Measurements from ENCODE around the gene MRPS21. TPM values are rescaled to one million over a fixed set of nuclear protein-coding genes. Genes with fewer than 3 reads are reported as not detected.

Gene MRPS21
- total RNA-seq, 1 donor from 2014 or later: 65.6 TPM

DNA sequence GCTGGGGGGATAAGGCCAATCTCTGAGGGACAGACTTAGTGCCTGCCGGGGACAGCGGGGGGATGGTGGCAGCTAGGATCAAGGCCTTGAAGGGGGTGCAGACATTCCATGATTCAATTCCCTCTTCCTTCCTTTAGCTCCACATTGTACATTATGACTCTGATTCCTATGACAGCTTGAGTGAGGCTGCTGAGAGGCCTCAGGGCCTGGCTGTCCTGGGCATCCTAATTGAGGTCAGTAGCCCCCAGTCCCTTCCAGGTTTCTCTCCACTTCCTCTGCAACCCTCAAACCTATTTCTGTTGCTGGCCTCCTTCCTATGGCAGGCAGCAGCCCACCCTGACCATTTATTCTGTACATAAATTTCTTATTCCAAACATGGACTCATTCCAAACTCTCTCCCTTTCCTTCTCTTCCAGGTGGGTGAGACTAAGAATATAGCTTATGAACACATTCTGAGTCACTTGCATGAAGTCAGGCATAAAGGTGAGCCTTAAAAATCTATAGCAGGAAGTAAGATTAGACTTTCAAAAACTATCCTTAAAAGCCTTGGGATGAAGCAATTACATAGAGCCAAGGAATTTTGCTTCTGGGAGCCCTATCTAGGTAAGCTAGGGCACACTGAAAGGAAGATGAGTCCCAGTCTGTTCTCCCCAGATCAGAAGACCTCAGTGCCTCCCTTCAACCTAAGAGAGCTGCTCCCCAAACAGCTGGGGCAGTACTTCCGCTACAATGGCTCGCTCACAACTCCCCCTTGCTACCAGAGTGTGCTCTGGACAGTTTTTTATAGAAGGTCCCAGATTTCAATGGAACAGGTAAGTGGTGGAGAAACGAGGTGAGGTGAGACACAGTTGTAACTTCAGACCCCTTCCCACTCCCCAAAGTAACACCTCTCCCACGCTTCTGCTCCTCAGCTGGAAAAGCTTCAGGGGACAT lies 31.0 kb upstream of the MRPS21 start:
- Mint-ChIP-seq H3K9me3 (no peaks in the 10 kb centered on the region), H3K27me3 (ENCODE audit: low read depth) (no peaks in the 10 kb centered on the region), H3K4me1 (peaks cover 40% of the 10 kb centered on the region), H3K4me3 (no peak overlapping the region), H3K27ac (no peak overlapping the region), H3K36me3 (peaks cover 6% of the 10 kb centered on the region)
- TF ChIP-seq, protein P1, sequence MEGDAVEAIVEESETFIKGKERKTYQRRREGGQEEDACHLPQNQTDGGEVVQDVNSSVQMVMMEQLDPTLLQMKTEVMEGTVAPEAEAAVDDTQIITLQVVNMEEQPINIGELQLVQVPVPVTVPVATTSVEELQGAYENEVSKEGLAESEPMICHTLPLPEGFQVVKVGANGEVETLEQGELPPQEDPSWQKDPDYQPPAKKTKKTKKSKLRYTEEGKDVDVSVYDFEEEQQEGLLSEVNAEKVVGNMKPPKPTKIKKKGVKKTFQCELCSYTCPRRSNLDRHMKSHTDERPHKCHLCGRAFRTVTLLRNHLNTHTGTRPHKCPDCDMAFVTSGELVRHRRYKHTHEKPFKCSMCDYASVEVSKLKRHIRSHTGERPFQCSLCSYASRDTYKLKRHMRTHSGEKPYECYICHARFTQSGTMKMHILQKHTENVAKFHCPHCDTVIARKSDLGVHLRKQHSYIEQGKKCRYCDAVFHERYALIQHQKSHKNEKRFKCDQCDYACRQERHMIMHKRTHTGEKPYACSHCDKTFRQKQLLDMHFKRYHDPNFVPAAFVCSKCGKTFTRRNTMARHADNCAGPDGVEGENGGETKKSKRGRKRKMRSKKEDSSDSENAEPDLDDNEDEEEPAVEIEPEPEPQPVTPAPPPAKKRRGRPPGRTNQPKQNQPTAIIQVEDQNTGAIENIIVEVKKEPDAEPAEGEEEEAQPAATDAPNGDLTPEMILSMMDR (IDR thresholded peaks at IDR 0.05; ENCODE audit: unreplicated experiment): no peak
- no peak for DNase-seq (ENCODE audit: low spot score in 2 of 2, unreplicated experiment in 2 of 2)

DNA sequence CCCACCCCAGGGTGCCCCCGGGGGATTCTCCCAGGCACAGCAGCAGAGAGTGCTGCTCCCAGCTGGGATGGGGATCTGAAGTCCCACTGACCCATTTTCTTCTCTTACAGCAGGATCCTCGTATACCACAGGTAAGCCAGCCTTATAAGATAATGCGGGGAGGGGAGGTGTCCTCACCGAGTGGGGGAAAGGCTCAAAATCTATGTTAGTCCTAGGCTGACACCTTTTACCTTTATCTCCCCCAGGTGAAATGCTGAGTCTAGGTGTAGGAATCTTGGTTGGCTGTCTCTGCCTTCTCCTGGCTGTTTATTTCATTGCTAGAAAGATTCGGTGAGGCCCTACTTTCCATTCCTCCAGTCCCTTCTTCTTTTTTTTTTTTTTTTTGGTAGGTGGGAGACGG lies 30.1 kb upstream of the MRPS21 start:
- TF ChIP-seq, protein P1 (IDR thresholded peaks at IDR 0.05; ENCODE audit: unreplicated experiment): no peak
- Mint-ChIP-seq H3K36me3 (peaks cover 6% of the 10 kb centered on the region), H3K9me3 (no peaks in the 10 kb centered on the region), H3K27me3 (ENCODE audit: low read depth) (no peaks in the 10 kb centered on the region), H3K4me1 (peaks cover 38% of the 10 kb centered on the region), H3K27ac (no peak overlapping the region), H3K4me3 (no peak overlapping the region)
- DNase-seq (ENCODE audit: low spot score in 2 of 2, unreplicated experiment in 2 of 2): no peak

DNA sequence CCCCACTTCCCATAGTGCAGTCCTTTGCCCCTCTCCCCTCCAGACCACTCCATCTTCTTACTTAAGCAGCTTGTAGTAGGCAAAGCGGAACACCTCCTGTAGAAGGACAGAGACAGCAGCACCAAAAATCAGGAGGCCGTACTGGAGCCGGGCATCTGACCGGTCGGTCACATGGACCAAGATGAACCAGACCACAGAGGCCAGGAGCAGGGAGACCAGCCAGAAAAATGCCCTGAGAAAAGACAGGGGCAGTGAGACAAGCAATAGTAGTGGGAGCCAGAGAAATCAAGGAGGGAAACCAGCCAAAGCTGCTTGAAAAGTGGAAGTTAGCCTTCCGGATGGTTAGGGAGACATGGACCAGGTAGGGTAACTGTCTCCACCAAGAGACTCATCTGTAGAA lies 25.8 kb upstream of the MRPS21 start:
- H3K4me1 Mint-ChIP-seq: peaks cover 36% of the 10 kb centered on the region
- H3K4me3 Mint-ChIP-seq: peak overlapping the region; percentile 91

DNA sequence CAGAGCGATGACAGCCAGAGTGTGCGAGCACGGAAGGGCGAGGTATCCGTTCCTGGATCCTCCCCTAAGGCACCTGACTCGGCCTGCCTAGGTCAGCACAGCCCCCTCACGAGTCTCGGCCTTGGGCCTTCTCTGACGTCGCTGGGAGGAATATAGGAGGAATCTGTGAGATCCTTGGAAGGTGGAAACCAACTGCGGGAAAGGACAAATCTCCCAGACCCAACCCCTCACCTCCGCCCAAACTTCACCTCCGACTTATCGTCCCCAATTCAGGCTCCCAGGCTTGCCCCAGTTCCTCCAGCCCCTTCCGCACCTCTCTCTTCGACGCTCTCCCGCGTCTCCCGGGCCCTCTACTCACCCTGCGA lies 25.3 kb upstream of the MRPS21 start:
- Mint-ChIP-seq H3K36me3 (peaks cover 6% of the 10 kb centered on the region), H3K4me3 (peak overlapping the region; percentile 91), H3K4me1 (peaks cover 41% of the 10 kb centered on the region), H3K27me3 (ENCODE audit: low read depth) (no peaks in the 10 kb centered on the region), H3K27ac (peak overlapping the region; percentile 97), H3K9me3 (no peaks in the 10 kb centered on the region)
- no peak for DNase-seq (ENCODE audit: low spot score in 2 of 2, unreplicated experiment in 2 of 2)
- TF ChIP-seq, protein P1 (IDR thresholded peaks at IDR 0.05; ENCODE audit: unreplicated experiment): no peak

More for the DNA sequence above, 25.8 kb upstream of the MRPS21 start:
- Mint-ChIP-seq H3K27me3 (ENCODE audit: low read depth) (no peaks in the 10 kb centered on the region), H3K9me3 (no peaks in the 10 kb centered on the region), H3K27ac (peak overlapping the region; percentile 97), H3K36me3 (peaks cover 6% of the 10 kb centered on the region)
- DNase-seq (ENCODE audit: low spot score in 2 of 2, unreplicated experiment in 2 of 2): no peak
- TF ChIP-seq, protein P1 (IDR thresholded peaks at IDR 0.05; ENCODE audit: unreplicated experiment): no peak

DNA sequence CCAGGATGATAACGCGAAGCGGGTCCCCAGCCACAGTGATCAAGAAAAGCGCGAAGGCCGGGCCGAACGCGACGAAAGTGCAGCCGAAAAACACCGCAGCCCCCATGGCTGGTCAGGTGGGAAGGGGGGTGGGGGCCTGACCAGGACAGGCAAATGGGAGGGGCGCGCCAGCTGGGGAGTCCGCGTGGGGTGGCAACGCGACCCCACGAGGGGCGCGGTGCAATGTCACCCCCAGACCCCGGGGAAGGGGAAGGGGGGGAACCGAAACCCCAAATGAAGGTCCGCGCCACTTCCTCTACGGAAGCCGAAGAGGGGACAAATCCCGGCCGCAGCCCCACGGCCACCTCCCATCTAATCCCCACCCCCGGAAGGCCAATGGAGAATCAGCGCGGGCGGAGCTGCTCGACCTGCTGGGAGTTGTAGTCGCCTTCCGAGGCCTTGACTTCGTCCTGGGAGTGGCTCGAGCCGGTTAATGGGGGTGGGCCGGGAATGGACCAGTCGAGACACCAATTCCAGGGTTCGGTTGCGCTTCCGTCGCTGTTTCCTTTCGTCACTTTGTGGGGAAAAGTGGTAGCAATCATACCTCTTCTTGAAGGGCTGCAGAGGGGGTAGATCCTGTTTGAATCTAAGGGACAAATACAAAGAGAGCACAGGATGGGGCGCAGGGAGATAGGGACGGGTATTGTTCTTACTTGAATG lies 24.8 kb upstream of the MRPS21 start, which contains the start of gene APH1A:
TSS of gene APH1A (minus strand) at position 312 of the 699 bp plus-strand sequence. CDS start at position 106, 206 bp downstream.
- Mint-ChIP-seq H3K36me3 (peaks cover 6% of the 10 kb centered on the region), H3K27ac (peak within 1 kb of the TSS; percentile 97), H3K4me3 (peak within 1 kb of the TSS; percentile 91), H3K27me3 (ENCODE audit: low read depth) (no peaks in the 10 kb centered on the region), H3K4me1 (peaks cover 45% of the 10 kb centered on the region), H3K9me3 (no peaks in the 10 kb centered on the region)
- TF ChIP-seq, protein P1 (IDR thresholded peaks at IDR 0.05; ENCODE audit: unreplicated experiment): no peak
- DNase-seq (ENCODE audit: low spot score in 2 of 2, unreplicated experiment in 2 of 2): peak; percentile 85 to 92

Data from mesothelial cell of epicardium (in vitro differentiated cells).